Esophagus (tissue), 2 donors: Measurements from ENCODE around the gene KAT2B. TPM values are rescaled to one million over a fixed set of nuclear protein-coding genes. Genes with fewer than 3 reads are reported as not detected.

Experiments used
- H3K27ac ChIP-seq, 2 donors: one replicate each; pipeline ENCODE4 v1.5.1; 2013; ENCODE audit warnings: low read depth in 2 of 2, mild to moderate bottlenecking in 2 of 2, inconsistent platforms in 1 of 2, low read length in 1 of 2, moderate library complexity in 1 of 2
- H3K27me3 ChIP-seq, 2 donors: one replicate each; pipeline ENCODE4 v1.6.1; 2013; ENCODE audit warnings: low read length in 2 of 2, control low read depth in 1 of 2, mild to moderate bottlenecking in 1 of 2; ENCODE audit not compliant: insufficient read depth in 2 of 2, control insufficient read depth in 1 of 2
- H3K36me3 ChIP-seq, 2 donors: one replicate each; pipeline ENCODE4 v1.6.1; 2013; ENCODE audit warnings: low read length in 1 of 2; ENCODE audit not compliant: control insufficient read depth in 2 of 2, insufficient read depth in 2 of 2
- H3K4me1 ChIP-seq, 2 donors: one replicate each; pipeline ENCODE4 v1.6.1; 2013; ENCODE audit warnings: low read length in 1 of 2; ENCODE audit not compliant: control insufficient read depth in 2 of 2, insufficient read depth in 2 of 2
- H3K4me3 ChIP-seq, 2 donors: one replicate each; pipeline ENCODE4 v1.5.1; 2013; ENCODE audit warnings: low read length in 2 of 2, mild to moderate bottlenecking in 2 of 2, low read depth in 1 of 2, moderate library complexity in 1 of 2
- H3K9me3 ChIP-seq, 2 donors: one replicate each; pipeline ENCODE4 v1.6.1; 2013; ENCODE audit warnings: mild to moderate bottlenecking in 2 of 2, low read depth in 1 of 2, low read length in 1 of 2, moderate library complexity in 1 of 2; ENCODE audit not compliant: control insufficient read depth in 2 of 2, insufficient read depth in 1 of 2
- WGBS, 2 donors: extraction: QIAGEN DNeasy Blood & Tissue Kit; methylation state at CpG; one replicate each; pipeline ENCODE4 v1.1.7; 2013; 5-methylcytosine and 5-hydroxymethylcytosine counted together
- polyA plus RNA-seq, 2 donors: library from polyadenylated mRNA; stranded (reverse); fragments of 200-250 nt; gene quantifications; one replicate each; pipeline ENCODE4 v1.2.3, GENCODE V29; 2013
- donor health status: healthy with polysubstance abuse.
- donor health status: Bipolar disorder and iron deficiency.

KAT2B gene
- polyA plus RNA-seq, 2 donors, result 11.9 to 20.1 TPM

- H3K4me3 ChIP-seq, result no peak overlapping the region
- H3K36me3 ChIP-seq, result no peaks in the 10 kb centered on the region
- 12 to 19% methylated on average over 8 of the region's 8 CpGs for WGBS, 2 donors
- H3K27ac ChIP-seq, result peak overlapping the region; percentile 62
- H3K4me1 ChIP-seq, result no peaks in the 10 kb centered on the region
- H3K9me3 ChIP-seq, result no peaks in the 10 kb centered on the region
- no peaks in the 10 kb centered on the region for H3K27me3 ChIP-seq
Observed at GRCh38 chr3:20080956-20081554, 40.8 kb downstream of the KAT2B start.

GRCh38 chr3:20083253-20083652 is 43.0 kb downstream of the KAT2B start:
- H3K4me3 ChIP-seq, result no peak overlapping the region
- H3K36me3 ChIP-seq, result peaks cover 0 to 4% of the 10 kb centered on the region in 2 donors
- H3K27me3 ChIP-seq, result no peaks in the 10 kb centered on the region
- H3K4me1 ChIP-seq, result no peaks in the 10 kb centered on the region
- H3K9me3 ChIP-seq, result no peaks in the 10 kb centered on the region
- H3K27ac ChIP-seq, result no peak overlapping the region

- Histone ChIP-seq H3K9me3 (no peaks in the 10 kb centered on the region), H3K4me1 (no peaks in the 10 kb centered on the region), H3K27ac (no peak overlapping the region), H3K4me3 (no peak overlapping the region), H3K27me3 (no peaks in the 10 kb centered on the region), H3K36me3 (peaks cover 0 to 4% of the 10 kb centered on the region in 2 donors)
- 96 to 97% methylated on average over 2 of the region's 2 CpGs for WGBS, 2 donors
Observed at GRCh38 chr3:20083953-20084352, 43.7 kb downstream of the KAT2B start.

- H3K27ac ChIP-seq, result no peak overlapping the region
- peaks cover 4% of the 10 kb centered on the region in 2 donors for H3K36me3 ChIP-seq
- no peaks in the 10 kb centered on the region for H3K27me3 ChIP-seq
- H3K4me1 ChIP-seq, result peaks cover 0 to 2% of the 10 kb centered on the region in 2 donors
- 81 to 84% methylated on average over 2 of the region's 2 CpGs for WGBS, 2 donors
- no peaks in the 10 kb centered on the region for H3K9me3 ChIP-seq
- H3K4me3 ChIP-seq, result no peak overlapping the region
Observed at GRCh38 chr3:20091331-20092047, 51.2 kb downstream of the KAT2B start.

GRCh38 chr3:20095470-20095869 is 55.2 kb downstream of the KAT2B start:
- Histone ChIP-seq H3K4me1 (peaks cover 0 to 2% of the 10 kb centered on the region in 2 donors), H3K27me3 (no peaks in the 10 kb centered on the region), H3K27ac (no peak overlapping the region), H3K4me3 (no peak overlapping the region), H3K36me3 (peaks cover 4% of the 10 kb centered on the region in 2 donors), H3K9me3 (no peaks in the 10 kb centered on the region)
- WGBS, 2 donors, result 97 to 98% methylated on average over 4 of the region's 4 CpGs

- Histone ChIP-seq H3K9me3 (no peaks in the 10 kb centered on the region), H3K27ac (no peak overlapping the region), H3K4me1 (peaks cover 0 to 2% of the 10 kb centered on the region in 2 donors), H3K4me3 (no peak overlapping the region), H3K27me3 (no peaks in the 10 kb centered on the region), H3K36me3 (peaks cover 4% of the 10 kb centered on the region in 2 donors)
- 68 to 75% methylated on average over 3 of the region's 3 CpGs for WGBS, 2 donors
Observed at GRCh38 chr3:20096135-20096685, 56.0 kb downstream of the KAT2B start.

- H3K4me1 ChIP-seq, result peaks cover 0 to 2% of the 10 kb centered on the region in 2 donors
- whole genome bisulfite sequencing, 2 donors, result 33 to 48% methylated on average over 1 of the region's 1 CpG
- H3K27ac ChIP-seq, result no peak overlapping the region
- no peaks in the 10 kb centered on the region for H3K9me3 ChIP-seq
- peaks cover 4% of the 10 kb centered on the region in 2 donors for H3K36me3 ChIP-seq
- no peak overlapping the region for H3K4me3 ChIP-seq
- no peaks in the 10 kb centered on the region for H3K27me3 ChIP-seq
Observed at GRCh38 chr3:20097015-20097414, 56.8 kb downstream of the KAT2B start.

- Histone ChIP-seq H3K4me3 (no peak overlapping the region), H3K27ac (no peak overlapping the region), H3K9me3 (no peaks in the 10 kb centered on the region), H3K4me1 (peaks cover 0 to 2% of the 10 kb centered on the region in 2 donors), H3K27me3 (no peaks in the 10 kb centered on the region), H3K36me3 (peaks cover 4% of the 10 kb centered on the region in 2 donors)
- WGBS, 2 donors, result 89% methylated on average over 6 of the region's 6 CpGs
Observed at GRCh38 chr3:20099060-20099459, 58.8 kb downstream of the KAT2B start.

- Histone ChIP-seq H3K36me3 (peaks cover 4% of the 10 kb centered on the region in 2 donors), H3K9me3 (no peaks in the 10 kb centered on the region), H3K27ac (no peak overlapping the region), H3K4me1 (peaks cover 0 to 2% of the 10 kb centered on the region in 2 donors), H3K27me3 (no peaks in the 10 kb centered on the region), H3K4me3 (no peak overlapping the region)
- WGBS, 2 donors, result 70 to 77% methylated on average over 1 of the region's 1 CpG
Observed at GRCh38 chr3:20100151-20100550, 59.9 kb downstream of the KAT2B start.
